ENCODE measurements around the gene SH3RF3. TPM values are rescaled to one million over a fixed set of nuclear protein-coding genes. Genes with fewer than 3 reads are reported as not detected.
"Not testable (repeated sequence)": the region's sequence is repeated elsewhere in the genome, so short reads cannot be mapped to it uniquely, and the experiment has no call there.

SH3RF3 gene
- total RNA-seq, 3 donors from 2014 or later (not counting 1 experiment from before 2014, with no cell fraction given) = 0.23 to 0.61 (median 0.34) TPM

GRCh38 chr2:109105113-109105512 lies 23.9 kb upstream of the SH3RF3 start:
- H3K27me3 Mint-ChIP-seq (ENCODE audit: low read depth in 2 of 2) = peaks cover 9 to 17% of the 10 kb centered on the region in 2 donors
- Histone ChIP-seq H3K27ac (ENCODE audit: low read length) (no peak overlapping the region), H3K4me3 (ENCODE audit: low read length) (no peak overlapping the region), H3K4me1 (ENCODE audit: control insufficient read depth, insufficient read depth, low read length) (no peaks in the 10 kb centered on the region), H3K27me3 (ENCODE audit: control insufficient read depth, insufficient read depth, low read length) (no peaks in the 10 kb centered on the region), H3K9me3 (ENCODE audit: control insufficient read depth, insufficient read depth, low read length) (no peaks in the 10 kb centered on the region), H3K36me3 (ENCODE audit: control insufficient read depth, insufficient read depth, low read length) (no peaks in the 10 kb centered on the region)
- intact Hi-C loops (cut with micrococcal nuclease) = no loop called here
- DNase-seq (no peak), ATAC-seq (no peak)
- no peaks in the 10 kb centered on the region for H3K36me3 Mint-ChIP-seq
- H3K4me1 Mint-ChIP-seq = no peaks in the 10 kb centered on the region
- H3K4me3 Mint-ChIP-seq = no peak overlapping the region
- WGBS (ENCODE audit: insufficient coverage) = 90% methylated on average over 5 of the region's 5 CpGs
- H3K9me3 Mint-ChIP-seq = no peaks in the 10 kb centered on the region
- TF ChIP-seq, protein P1, sequence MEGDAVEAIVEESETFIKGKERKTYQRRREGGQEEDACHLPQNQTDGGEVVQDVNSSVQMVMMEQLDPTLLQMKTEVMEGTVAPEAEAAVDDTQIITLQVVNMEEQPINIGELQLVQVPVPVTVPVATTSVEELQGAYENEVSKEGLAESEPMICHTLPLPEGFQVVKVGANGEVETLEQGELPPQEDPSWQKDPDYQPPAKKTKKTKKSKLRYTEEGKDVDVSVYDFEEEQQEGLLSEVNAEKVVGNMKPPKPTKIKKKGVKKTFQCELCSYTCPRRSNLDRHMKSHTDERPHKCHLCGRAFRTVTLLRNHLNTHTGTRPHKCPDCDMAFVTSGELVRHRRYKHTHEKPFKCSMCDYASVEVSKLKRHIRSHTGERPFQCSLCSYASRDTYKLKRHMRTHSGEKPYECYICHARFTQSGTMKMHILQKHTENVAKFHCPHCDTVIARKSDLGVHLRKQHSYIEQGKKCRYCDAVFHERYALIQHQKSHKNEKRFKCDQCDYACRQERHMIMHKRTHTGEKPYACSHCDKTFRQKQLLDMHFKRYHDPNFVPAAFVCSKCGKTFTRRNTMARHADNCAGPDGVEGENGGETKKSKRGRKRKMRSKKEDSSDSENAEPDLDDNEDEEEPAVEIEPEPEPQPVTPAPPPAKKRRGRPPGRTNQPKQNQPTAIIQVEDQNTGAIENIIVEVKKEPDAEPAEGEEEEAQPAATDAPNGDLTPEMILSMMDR (IDR thresholded peaks at IDR 0.05) = no peak
- H3K27ac Mint-ChIP-seq = no peak overlapping the region

GRCh38 chr2:109108740-109109139 lies 20.3 kb upstream of the SH3RF3 start:
- no peak overlapping the region for H3K27ac ChIP-seq (ENCODE audit: low read length)
- TF ChIP-seq, protein P1 (IDR thresholded peaks at IDR 0.05) = no peak
- Mint-ChIP-seq H3K27me3 (ENCODE audit: low read depth in 2 of 2) (no peaks in the 10 kb centered on the region), H3K9me3 (no peaks in the 10 kb centered on the region), H3K36me3 (no peaks in the 10 kb centered on the region), H3K4me3 (no peak overlapping the region), H3K27ac (no peak overlapping the region), H3K4me1 (no peaks in the 10 kb centered on the region)
- H3K4me3 ChIP-seq (ENCODE audit: low read length) = no peak overlapping the region
- H3K4me1 ChIP-seq (ENCODE audit: control insufficient read depth, insufficient read depth, low read length) = no peaks in the 10 kb centered on the region
- 97% methylated on average over 9 of the region's 9 CpGs for WGBS (ENCODE audit: insufficient coverage)
- no peaks in the 10 kb centered on the region for H3K36me3 ChIP-seq (ENCODE audit: control insufficient read depth, insufficient read depth, low read length)
- intact Hi-C loops (cut with micrococcal nuclease) = no loop called here
- DNase-seq (no peak), ATAC-seq (no peak)
- no peaks in the 10 kb centered on the region for H3K27me3 ChIP-seq (ENCODE audit: control insufficient read depth, insufficient read depth, low read length)
- H3K9me3 ChIP-seq (ENCODE audit: control insufficient read depth, insufficient read depth, low read length) = no peaks in the 10 kb centered on the region

GRCh38 chr2:109109342-109109741 lies 19.7 kb upstream of the SH3RF3 start:
- Histone ChIP-seq H3K36me3 (ENCODE audit: control insufficient read depth, insufficient read depth, low read length) (no peaks in the 10 kb centered on the region), H3K4me1 (ENCODE audit: control insufficient read depth, insufficient read depth, low read length) (no peaks in the 10 kb centered on the region), H3K27ac (ENCODE audit: low read length) (no peak overlapping the region), H3K27me3 (ENCODE audit: control insufficient read depth, insufficient read depth, low read length) (no peaks in the 10 kb centered on the region), H3K4me3 (ENCODE audit: low read length) (no peak overlapping the region), H3K9me3 (ENCODE audit: control insufficient read depth, insufficient read depth, low read length) (no peaks in the 10 kb centered on the region)
- H3K27ac Mint-ChIP-seq = no peak overlapping the region
- no peak overlapping the region for H3K4me3 Mint-ChIP-seq
- no peak for DNase-seq
- intact Hi-C loops (cut with micrococcal nuclease) = no loop called here
- no peaks in the 10 kb centered on the region for H3K36me3 Mint-ChIP-seq
- TF ChIP-seq, protein P1 (IDR thresholded peaks at IDR 0.05) = no peak
- WGBS (ENCODE audit: insufficient coverage) = 95% methylated on average over 1 of the region's 2 CpGs
- no peaks in the 10 kb centered on the region for H3K4me1 Mint-ChIP-seq
- no peak for ATAC-seq
- H3K9me3 Mint-ChIP-seq = no peaks in the 10 kb centered on the region
- no peaks in the 10 kb centered on the region for H3K27me3 Mint-ChIP-seq (ENCODE audit: low read depth in 2 of 2)

GRCh38 chr2:109110170-109110569 lies 18.8 kb upstream of the SH3RF3 start:
- H3K4me3 ChIP-seq (ENCODE audit: low read length) = no peak overlapping the region
- H3K4me1 ChIP-seq (ENCODE audit: control insufficient read depth, insufficient read depth, low read length) = no peaks in the 10 kb centered on the region
- no peak for ATAC-seq
- no peak overlapping the region for H3K27ac ChIP-seq (ENCODE audit: low read length)
- no peak for DNase-seq
- H3K27me3 Mint-ChIP-seq (ENCODE audit: low read depth in 2 of 2) = no peaks in the 10 kb centered on the region
- H3K27me3 ChIP-seq (ENCODE audit: control insufficient read depth, insufficient read depth, low read length) = no peaks in the 10 kb centered on the region
- TF ChIP-seq, protein P1 (IDR thresholded peaks at IDR 0.05) = no peak
- no peak overlapping the region for H3K27ac Mint-ChIP-seq
- WGBS (ENCODE audit: insufficient coverage) = 93% methylated on average over 6 of the region's 7 CpGs
- no peak overlapping the region for H3K4me3 Mint-ChIP-seq
- intact Hi-C loops (cut with micrococcal nuclease) = no loop called here
- H3K9me3 ChIP-seq (ENCODE audit: control insufficient read depth, insufficient read depth, low read length) = no peaks in the 10 kb centered on the region
- H3K36me3 ChIP-seq (ENCODE audit: control insufficient read depth, insufficient read depth, low read length) = no peaks in the 10 kb centered on the region
- no peaks in the 10 kb centered on the region for H3K4me1 Mint-ChIP-seq
- H3K36me3 Mint-ChIP-seq = no peaks in the 10 kb centered on the region
- no peaks in the 10 kb centered on the region for H3K9me3 Mint-ChIP-seq

DNA sequence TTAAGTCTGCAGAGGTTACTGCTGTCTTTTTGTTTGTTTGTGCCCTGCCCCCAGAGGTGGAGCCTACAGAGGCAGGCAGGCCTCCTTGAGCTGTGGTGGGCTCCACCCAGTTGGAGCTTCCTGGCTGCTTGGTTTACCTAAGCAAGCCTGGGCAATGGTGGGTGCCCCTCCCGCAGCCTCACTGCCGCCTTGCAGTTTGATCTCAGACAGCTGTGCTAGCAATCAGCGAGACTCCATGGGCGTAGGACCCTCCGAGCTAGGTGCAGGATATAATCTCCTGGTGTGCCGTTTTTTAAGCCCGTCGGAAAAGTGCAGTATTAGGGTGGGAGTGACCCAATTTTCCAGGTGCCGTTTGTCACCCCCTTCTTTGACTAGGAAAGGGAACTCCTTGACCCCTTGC lies 11.8 kb upstream of the SH3RF3 start:
- H3K4me3 Mint-ChIP-seq; H3K9me3 ChIP-seq (ENCODE audit: control insufficient read depth, insufficient read depth, low read length); ATAC-seq; H3K4me1 ChIP-seq (ENCODE audit: control insufficient read depth, insufficient read depth, low read length); H3K36me3 Mint-ChIP-seq; H3K4me1 Mint-ChIP-seq; H3K36me3 ChIP-seq (ENCODE audit: control insufficient read depth, insufficient read depth, low read length); DNase-seq; H3K4me3 ChIP-seq (ENCODE audit: low read length); H3K27ac Mint-ChIP-seq; H3K9me3 Mint-ChIP-seq; intact Hi-C loops (cut with micrococcal nuclease); H3K27me3 ChIP-seq (ENCODE audit: control insufficient read depth, insufficient read depth, low read length); H3K27ac ChIP-seq (ENCODE audit: low read length): not testable (repeated sequence)
- 88% methylated on average over 5 of the region's 9 CpGs for WGBS (ENCODE audit: insufficient coverage)
- peaks cover 10 to 35% of the 10 kb centered on the region in 2 donors for H3K27me3 Mint-ChIP-seq (ENCODE audit: low read depth in 2 of 2)
